C4-2B (cell line): ENCODE measurements around the gene CELSR1.

ENCODE experiments used
- ZFX ChIP-seq: fragments of 450-650 bp; IDR thresholded peaks from 2 replicates; pipeline ENCODE4 v1.6.1; 2017
- TF ChIP-seq, protein P1 (sequence below): fragments of 450-650 bp; conservative IDR thresholded peaks from 2 replicates; pipeline ENCODE4 v1.5.1; 2017; ENCODE audit warnings: mild to moderate bottlenecking

DNA sequence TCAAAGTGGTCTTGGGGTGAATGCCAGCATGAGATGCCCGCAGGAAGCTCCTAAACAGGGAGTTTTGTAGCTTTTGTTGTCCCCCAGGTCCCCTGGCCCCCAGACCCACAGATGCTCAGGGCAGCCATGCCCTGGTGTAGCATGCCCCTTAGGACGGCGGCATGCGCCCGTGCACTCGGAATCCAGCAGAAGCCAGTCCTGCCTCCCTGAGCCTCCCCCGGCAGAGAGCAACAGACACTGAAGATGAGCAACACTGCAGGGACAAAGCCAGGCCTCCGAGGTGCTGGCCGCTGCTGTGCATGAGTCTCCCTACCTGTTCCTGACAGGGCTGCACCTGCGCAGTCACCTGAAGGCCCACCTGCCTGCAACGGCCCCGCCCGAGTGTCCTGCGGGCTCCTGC, 142.8 kb downstream of the CELSR1 start:
- TF ChIP-seq, protein P1, sequence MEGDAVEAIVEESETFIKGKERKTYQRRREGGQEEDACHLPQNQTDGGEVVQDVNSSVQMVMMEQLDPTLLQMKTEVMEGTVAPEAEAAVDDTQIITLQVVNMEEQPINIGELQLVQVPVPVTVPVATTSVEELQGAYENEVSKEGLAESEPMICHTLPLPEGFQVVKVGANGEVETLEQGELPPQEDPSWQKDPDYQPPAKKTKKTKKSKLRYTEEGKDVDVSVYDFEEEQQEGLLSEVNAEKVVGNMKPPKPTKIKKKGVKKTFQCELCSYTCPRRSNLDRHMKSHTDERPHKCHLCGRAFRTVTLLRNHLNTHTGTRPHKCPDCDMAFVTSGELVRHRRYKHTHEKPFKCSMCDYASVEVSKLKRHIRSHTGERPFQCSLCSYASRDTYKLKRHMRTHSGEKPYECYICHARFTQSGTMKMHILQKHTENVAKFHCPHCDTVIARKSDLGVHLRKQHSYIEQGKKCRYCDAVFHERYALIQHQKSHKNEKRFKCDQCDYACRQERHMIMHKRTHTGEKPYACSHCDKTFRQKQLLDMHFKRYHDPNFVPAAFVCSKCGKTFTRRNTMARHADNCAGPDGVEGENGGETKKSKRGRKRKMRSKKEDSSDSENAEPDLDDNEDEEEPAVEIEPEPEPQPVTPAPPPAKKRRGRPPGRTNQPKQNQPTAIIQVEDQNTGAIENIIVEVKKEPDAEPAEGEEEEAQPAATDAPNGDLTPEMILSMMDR: no peak
- TF ChIP-seq ZFX: no peak
